ENCODE results near the gene PRDM11. TPM values are rescaled to one million over a fixed set of nuclear protein-coding genes. Genes with fewer than 3 reads are reported as not detected.

PRDM11 gene
- total and polyA plus RNA-seq, 10 of the 15 experiments (the other 5 are each of a cell fraction or from before 2014, with no cell fraction given) = 0.03 to 2.4 (median 0.53) TPM

DNA sequence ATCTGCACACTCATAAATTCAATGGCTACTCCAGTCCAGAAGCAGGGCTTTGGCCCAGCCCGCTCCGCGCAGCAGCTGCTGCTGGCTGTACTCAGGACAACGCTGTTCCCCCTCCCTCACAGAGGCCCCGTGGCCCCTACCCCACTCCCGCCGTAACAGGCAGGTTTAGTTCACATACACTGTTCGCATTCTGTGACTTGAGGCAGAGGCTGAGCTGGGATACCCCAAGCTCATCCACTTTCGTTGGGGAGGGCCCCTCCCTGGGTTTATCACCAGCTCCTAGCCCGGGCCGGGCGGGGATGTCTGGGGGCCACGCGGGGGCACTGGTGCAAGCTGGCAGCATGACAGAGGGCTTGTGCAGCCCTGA, 87.3 kb downstream of the PRDM11 start:
- in situ Hi-C loops (cut with MboI) = no loop called here
- ChIA-PET SMC1A (ENCODE audit: uncharacterized antibody, unreplicated experiment) (no interaction called here), POLR2A (no interaction called here), RAD21 (ENCODE audit: unreplicated experiment) (no interaction called here), CTCF (interaction anchor here (1.0 to 1.8 kb wide), 5 partner anchors 10 to 123 kb away, joined by 3 to 6 read pairs (median 4); no protein-coding TSS in a partner anchor)
- no peak overlapping the region for H2AFZ ChIP-seq (ENCODE audit: control insufficient read depth, low read depth, low read length)
- H3K36me3 ChIP-seq (ENCODE audit: control insufficient read depth in 2 of 2, insufficient read depth in 2 of 2, low read length in 1 of 2) = no peaks in the 10 kb centered on the region
- H3K9ac ChIP-seq (ENCODE audit: control insufficient read depth, insufficient read depth, low read length) = no peak overlapping the region
- no peak overlapping the region for H3K4me3 ChIP-seq
- no peaks in the 10 kb centered on the region for H3K9me3 ChIP-seq (replicated peaks; ENCODE audit: control insufficient read depth, insufficient read depth, low read length)
- no peak overlapping the region for H3K27ac ChIP-seq (ENCODE audit: control insufficient read depth, insufficient read depth)
- H4K20me1 ChIP-seq (ENCODE audit: control insufficient read depth, insufficient read depth) = no peaks in the 10 kb centered on the region; the same call in 1 of the 2 replicates
- FAIRE-seq (no peak), DNase-seq (ENCODE audit: low read depth, low spot score) (no peak), ATAC-seq (peak; percentile 34)
- intact Hi-C loops (cut with micrococcal nuclease; ENCODE audit: unreplicated experiment) = no loop called here
- peaks cover 0 to 2% of the 10 kb centered on the region in 2 experiments; a peak in 1 of 4 replicates for H3K27me3 ChIP-seq (replicated peaks in 1 of 2; ENCODE audit: control insufficient read depth in 2 of 2, insufficient read depth in 2 of 2, low read length in 1 of 2)
- WGBS (ENCODE audit: insufficient coverage, insufficient replicate concordance, low lambda C conversion rate, missing lambda C conversion rate) = 69% methylated on average over 9 of the region's 14 CpGs
- no peaks in the 10 kb centered on the region for H3K4me1 ChIP-seq (ENCODE audit: control insufficient read depth, insufficient read depth, low read length)
- no TSS peak for BruUV-seq (replicated peaks)
- no peaks in the 10 kb centered on the region for H3K79me2 ChIP-seq (ENCODE audit: control insufficient read depth, insufficient read depth, low read length)
- no peak overlapping the region for H3K4me2 ChIP-seq (ENCODE audit: control insufficient read depth, insufficient read depth)
- TF ChIP-seq SMAD1 (IDR thresholded peaks at IDR 0.05; ENCODE audit: low read depth, partially characterized antibody) (no peak), MYC (IDR thresholded peaks at IDR 0.05; ENCODE audit: insufficient read depth, insufficient read length, insufficient replicate concordance, low read length, severe bottlenecking) (no peak), REST (IDR thresholded peaks at IDR 0.05; ENCODE audit: low read depth, low read length) (no peak), ZNF687 (IDR thresholded peaks at IDR 0.05) (no peak), BCL11A (IDR thresholded peaks at IDR 0.05; ENCODE audit: low read depth, low read length) (no peak), ESRRA (IDR thresholded peaks at IDR 0.05; ENCODE audit: low read length) (no peak), TAF1 (IDR thresholded peaks at IDR 0.05; ENCODE audit: borderline replicate concordance, low read depth, low read length) (no peak), EP300 (IDR thresholded peaks at IDR 0.05; ENCODE audit: borderline replicate concordance in 1 of 2, control insufficient read depth in 1 of 2, low read depth in 2 of 2, low read length in 2 of 2) (no peak), MLLT1 (IDR thresholded peaks at IDR 0.05) (no peak), JUNB (IDR thresholded peaks at IDR 0.05) (no peak)
